Measurements from ENCODE around the gene GOLGA6C. TPM values are rescaled to one million over a fixed set of nuclear protein-coding genes. Genes with fewer than 3 reads are reported as not detected.
"Not testable (repeated sequence)": the region's sequence is repeated elsewhere in the genome, so short reads cannot be mapped to it uniquely, and the experiment has no call there.

The GOLGA6C gene
- total RNA-seq, 1 experiment from 2014 or later, result not detected

DNA sequence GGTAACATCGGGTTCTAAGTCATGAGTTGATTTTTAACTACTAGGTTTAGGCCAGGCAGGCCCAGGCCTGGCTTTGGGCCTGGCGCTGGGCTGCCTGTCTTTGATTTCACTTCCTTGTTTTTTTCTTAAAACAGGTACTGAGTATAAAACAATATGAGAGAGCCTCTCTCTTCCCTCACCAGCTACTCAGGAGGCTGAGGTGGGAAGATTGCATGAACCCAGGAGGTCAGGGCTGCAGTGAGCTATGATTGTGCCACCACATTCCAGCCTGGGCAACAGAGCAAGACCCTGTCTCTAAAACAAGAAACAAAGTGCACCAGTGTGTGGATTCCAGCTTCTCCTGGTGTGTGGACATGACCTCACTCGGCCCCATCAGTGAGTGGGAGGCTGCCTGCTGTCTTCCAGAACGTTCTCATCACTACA is 38.6 kb upstream of the GOLGA6C start:
- H3K27ac Mint-ChIP-seq; H2BK20ac ChIP-seq (ENCODE audit: low read depth, low read length, poor library complexity, severe bottlenecking); H2BK120ac ChIP-seq (ENCODE audit: low read depth, low read length, poor library complexity, severe bottlenecking); H2BK12ac ChIP-seq (ENCODE audit: insufficient read length, low read depth, low read length); H3K14ac ChIP-seq (ENCODE audit: insufficient read depth, low read length); H2AFZ ChIP-seq (ENCODE audit: low read length); H3K4me2 ChIP-seq (ENCODE audit: insufficient read depth, insufficient read length, low read length); H4K20me1 ChIP-seq (ENCODE audit: control insufficient read depth, insufficient read depth, insufficient read length); H3K27ac ChIP-seq (ENCODE audit: insufficient read length, low read depth, low read length); H3K79me2 ChIP-seq (ENCODE audit: insufficient read depth, low read length); H3K4ac ChIP-seq (ENCODE audit: low read depth, low read length); H3K56ac ChIP-seq (ENCODE audit: insufficient read length, low read depth, low read length); H4K8ac ChIP-seq (replicated peaks; ENCODE audit: insufficient read length, low read depth, low read length); H3K9me3 Mint-ChIP-seq; H3K18ac ChIP-seq (ENCODE audit: insufficient read length, low read depth, low read length); H3T11ph ChIP-seq (ENCODE audit: low read length); H3K27me3 ChIP-seq (ENCODE audit: insufficient read depth, low read length); H3K4me1 ChIP-seq (ENCODE audit: insufficient read depth, low read length); H3K23me2 ChIP-seq (ENCODE audit: insufficient read length, low read depth, low read length, poor library complexity, severe bottlenecking); H2AK5ac ChIP-seq (ENCODE audit: insufficient read length, low read length); H4K91ac ChIP-seq (ENCODE audit: insufficient read length, low read depth, low read length); H3K4me3 Mint-ChIP-seq; H3K9me3 ChIP-seq (ENCODE audit: control insufficient read depth, low read depth, low read length); H4K5ac ChIP-seq (ENCODE audit: insufficient read length, low read depth, low read length); DNase-seq; H3K9ac ChIP-seq (ENCODE audit: extremely low read depth, insufficient read length, low read length); H2BK5ac ChIP-seq (ENCODE audit: insufficient read length, low read length); H2BK15ac ChIP-seq (ENCODE audit: low read depth, low read length); H3K36me3 Mint-ChIP-seq (ENCODE audit: insufficient read depth in 1 of 3, low read depth in 3 of 3); H3K23ac ChIP-seq (ENCODE audit: insufficient read length, low read depth, low read length); H3K79me1 ChIP-seq (ENCODE audit: insufficient read depth, low read depth, low read length, poor library complexity, severe bottlenecking): not testable (repeated sequence)
- peaks cover 20% of the 10 kb centered on the region for H3K27me3 Mint-ChIP-seq (ENCODE audit: low read depth)
- no CpG with 5 or more reads among the region's 4 CpGs for WGBS (ENCODE audit: extremely low coverage, insufficient read length, low lambda C conversion rate)
- peaks cover 13 to 16% of the 10 kb centered on the region in 2 experiments for H3K4me1 Mint-ChIP-seq

All from H9 (cell line).